GM21528 (cell line): ENCODE results near the gene S100A16.
"Not testable (repeated sequence)": the region's sequence is repeated elsewhere in the genome, so short reads cannot be mapped to it uniquely, and the experiment has no call there.

Experiments
- ATAC-seq: cut with Tn5 transposase; IDR thresholded peaks from one replicate; pipeline ENCODE4 v1.9.1; 2021; ENCODE audit warnings: mild to moderate bottlenecking, moderate library complexity; ENCODE audit not compliant: unreplicated experiment, low FRiP score

The S100A16 gene

GRCh38 chr1:153566414-153567371, 46.2 kb downstream of the S100A16 start:
- no peak for ATAC-seq

GRCh38 chr1:153565529-153566374, 47.2 kb downstream of the S100A16 start, which contains the start of gene S100A2:
S100A2 (minus strand) TSS chr1:153565844; CDS start chr1:153563877, 1,967 bp downstream.
- ATAC-seq, result no peak

DNA sequence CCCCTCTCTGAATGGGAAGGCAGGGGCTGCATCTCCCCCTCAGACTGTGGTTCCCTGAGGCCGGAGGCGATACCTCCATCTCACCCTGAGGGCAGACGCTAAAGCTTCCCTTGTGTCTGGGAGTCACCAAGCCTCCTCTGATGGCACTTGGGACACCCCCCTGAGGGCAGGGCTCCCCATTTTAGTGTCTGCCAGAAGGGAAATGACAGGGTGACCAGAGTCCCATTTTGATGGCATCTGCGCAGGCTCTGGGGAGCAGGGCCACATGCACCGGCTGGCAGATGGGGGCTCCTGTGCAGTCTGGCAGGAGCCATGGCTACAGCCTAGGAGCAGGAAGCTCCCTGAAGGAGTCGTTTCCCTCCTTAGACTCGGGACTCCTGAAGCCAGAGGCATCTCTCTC, 48.9 kb downstream of the S100A16 start:
- no peak for ATAC-seq

DNA sequence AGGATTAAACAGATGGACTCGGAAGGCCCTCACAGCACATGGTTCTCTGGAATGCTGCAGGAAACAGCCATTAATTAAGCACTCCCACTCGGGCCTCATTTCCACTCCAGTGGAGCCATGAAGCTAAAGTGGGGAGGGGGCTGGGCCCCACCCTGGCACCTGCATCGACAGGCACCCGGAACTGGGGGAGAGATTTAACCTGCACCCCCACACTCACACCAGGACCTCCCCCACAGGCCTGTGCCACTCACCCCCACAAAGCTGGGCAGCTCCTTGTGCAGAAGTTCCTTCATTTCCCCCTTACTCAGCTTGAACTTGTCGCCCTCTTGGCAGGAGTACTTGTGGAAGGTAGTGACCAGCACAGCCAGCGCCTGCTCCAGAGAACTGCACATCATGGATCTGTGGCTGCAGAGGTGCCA, 49.4 kb downstream of the S100A16 start:
- no peak for ATAC-seq

- not testable (repeated sequence) for ATAC-seq
Measured at GRCh38 chr1:153562021-153562420, 50.9 kb downstream of the S100A16 start.

DNA sequence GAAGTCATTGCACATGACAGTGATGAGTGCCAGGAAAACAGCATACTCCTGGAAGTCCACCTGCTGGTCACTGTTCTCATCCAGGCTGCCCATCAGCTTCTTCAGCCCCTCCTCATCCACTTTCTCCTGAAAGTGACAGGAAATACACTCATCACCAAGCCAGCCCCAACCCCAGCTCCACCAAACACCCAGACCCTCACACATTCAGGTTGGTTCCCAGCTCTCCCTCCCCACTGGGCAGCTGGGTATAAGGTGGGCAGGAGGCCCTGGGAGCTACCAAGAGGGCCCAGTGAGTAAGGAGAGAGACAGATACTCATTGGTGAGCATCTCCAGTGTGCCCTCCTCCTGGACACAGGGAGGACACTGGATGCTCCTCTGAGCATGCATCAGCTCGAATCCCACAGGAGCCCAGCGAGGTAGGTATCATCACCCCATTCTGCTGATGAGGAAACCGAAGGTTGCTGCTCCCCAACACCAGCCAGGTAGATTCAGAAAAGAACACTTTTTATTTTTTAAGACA, 51.4 kb downstream of the S100A16 start:
- no peak for ATAC-seq

DNA sequence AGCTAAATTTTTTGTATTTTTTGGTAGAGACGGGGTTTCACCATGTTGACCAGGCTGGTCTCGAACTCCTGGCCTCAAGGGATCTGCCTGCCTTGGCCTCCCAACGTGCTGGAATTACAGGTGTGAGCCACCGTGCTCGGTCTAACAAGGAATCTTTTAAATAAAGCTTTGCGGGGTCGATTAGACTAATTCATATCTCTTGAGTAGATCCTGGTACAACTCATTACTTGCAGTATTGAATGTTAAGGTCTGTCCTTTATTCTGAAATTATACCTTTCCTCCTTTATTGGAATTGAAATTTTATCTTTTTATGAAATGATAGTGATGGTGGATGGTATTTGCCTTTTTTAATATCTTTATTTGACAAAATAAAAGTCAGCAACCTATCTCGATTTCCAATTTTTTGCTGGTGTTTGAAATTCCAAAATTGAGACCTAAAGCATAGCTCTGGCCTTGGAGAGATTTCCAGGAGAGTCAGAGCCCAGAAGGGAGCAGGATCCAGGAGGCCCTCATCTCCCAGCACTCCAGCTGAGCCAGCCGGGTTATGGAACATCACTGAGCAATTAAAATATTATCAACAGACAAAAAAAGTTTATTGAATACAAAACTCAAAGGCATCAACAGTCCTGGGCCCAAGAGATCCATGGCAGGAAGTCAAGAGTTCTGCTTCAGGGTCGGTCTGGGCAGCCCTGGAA, 52.0 kb downstream of the S100A16 start:
- no peak for ATAC-seq

DNA sequence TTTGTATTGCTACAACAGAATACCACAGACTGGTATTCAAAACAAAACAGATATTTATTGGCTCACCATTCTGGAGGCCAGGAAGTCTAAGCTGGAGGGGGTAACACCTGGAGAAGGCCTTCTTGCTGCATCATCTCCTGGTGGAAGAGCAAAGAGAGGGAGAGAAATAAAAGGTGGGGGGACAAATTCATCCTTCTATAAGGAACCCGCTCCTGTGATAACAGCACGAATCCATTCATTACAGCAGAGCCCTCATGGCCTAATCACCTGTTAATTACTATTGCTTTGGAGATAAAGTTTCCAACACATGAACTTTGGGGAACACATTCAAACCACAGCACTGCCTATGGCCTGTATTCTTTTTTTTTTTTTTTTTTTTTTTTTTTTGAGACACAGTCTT, 52.7 kb downstream of the S100A16 start:
- no peak for ATAC-seq

GRCh38 chr1:153557877-153558276, 55.1 kb downstream of the S100A16 start:
- no peak for ATAC-seq
